H1 (cell line): ENCODE data around the gene SLC1A2. TPM values are rescaled to one million over a fixed set of nuclear protein-coding genes. Genes with fewer than 3 reads are reported as not detected.

Experiments
- BRCA1 ChIP-seq: IDR thresholded peaks from 2 replicates; pipeline ENCODE4 v1.6.1; 2012; ENCODE audit warnings: low read depth, low read length, improper control_type of control experiment
- CTCF ChIP-seq, 3 experiments: IDR thresholded peaks; 1 replicate in 2 of 3; 2 replicates in 1 of 3; pipeline versions ENCODE4 v1.5.1 to v1.6.1; 2011; ENCODE audit warnings: low read length in 3 of 3, mild to moderate bottlenecking in 3 of 3, inconsistent platforms in 2 of 3, low read depth in 1 of 3, moderate library complexity in 1 of 3; ENCODE audit not compliant: insufficient read depth in 1 of 3; ENCODE audit errors: control extremely low read depth in 1 of 3
- KDM1A ChIP-seq: fragments of 200-600, 300-600 bp; sonication (generic); IDR thresholded peaks from 2 replicates; pipeline ENCODE4 v1.7.1; 2016; ENCODE audit warnings: mild to moderate bottlenecking, low read length, borderline replicate concordance
- MAFK ChIP-seq: IDR thresholded peaks from 2 replicates; pipeline ENCODE4 v1.6.1; 2012; ENCODE audit warnings: low read depth, mild to moderate bottlenecking, improper control_type of control experiment, low read length
- RFX5 ChIP-seq: IDR thresholded peaks from 2 replicates; pipeline ENCODE4 v1.6.1; 2011; ENCODE audit warnings: low read depth, low read length, improper control_type of control experiment, borderline replicate concordance
- RNF2 ChIP-seq: fragments of 200-900, 300-1000 bp; sonication (generic); IDR thresholded peaks from 2 replicates; pipeline ENCODE4 v1.7.1; 2016; ENCODE audit warnings: borderline replicate concordance, low read depth, mild to moderate bottlenecking, antibody characterized with exemption, low read length; ENCODE audit not compliant: poor library complexity, severe bottlenecking; ENCODE audit errors: missing control alignments
- polyA plus RNA-seq, 7 experiments: library from polyadenylated mRNA; depleted of rRNA in 3 of 7; stranded (reverse) in 5 of 7; unstranded in 2 of 7; fragments of >200 nt in 5 of 7; fragments of 200-250 nt in 2 of 7; gene quantifications; 1 replicate in 5 of 7; 2 replicates in 1 of 7; 4 replicates in 1 of 7; pipeline versions ENCODE4 v1.2.1 to v1.2.3, GENCODE V29; 2011 to 2013; ENCODE audit warnings: missing spikeins in 2 of 7, mixed read lengths in 2 of 7
- total RNA-seq: library from RNA; stranded (reverse); fragmentation: NEBNext Ultra II Directional; extraction: Animal tissue kit (Norgen Biotek cat#: 25700); gene quantifications from 2 replicates; pipeline ENCODE4 v1.2.1, GENCODE V29; 2021

The SLC1A2 gene
- total and polyA plus RNA-seq, 2 of the 8 experiments (the other 6 are each of a cell fraction or from before 2014, with no cell fraction given) = 0.57 to 1.2 TPM

GRCh38 chr11:35372565-35373283 is 46.6 kb downstream of the SLC1A2 start (continued):
- TF ChIP-seq RFX5 (no peak), CTCF (IDR thresholded peaks at IDR 0.05; ENCODE audit: control extremely low read depth in 1 of 3, insufficient read depth in 1 of 3, low read depth in 1 of 3, low read length in 3 of 3) (no peak), KDM1A (no peak), MAFK (no peak), RNF2 (no peak), BRCA1 (no peak)
